Measurements from ENCODE around the gene SUCLG2. TPM values are rescaled to one million over a fixed set of nuclear protein-coding genes. Genes with fewer than 3 reads are reported as not detected.

SUCLG2 gene
- total and polyA plus RNA-seq, 2 of the 4 experiments (the other 2 are of a cell fraction) = 26.8 to 34.6 TPM

- BruUV-seq (replicated peaks) = no TSS peak
- 62% methylated on average over 2 of the region's 3 CpGs; no CpG with 5 or more reads in 1 of the 2 experiments for WGBS, 2 experiments (ENCODE audit: extremely low coverage in 2 of 2, insufficient read length in 1 of 2)
- no peak overlapping the region for H3K27ac ChIP-seq (ENCODE audit: insufficient read depth, low read length)
- no peaks in the 10 kb centered on the region for H3K4me1 ChIP-seq (ENCODE audit: control insufficient read depth, insufficient read depth, low read length)
- CTCF ChIA-PET = interaction anchor here (0.6 kb wide), 1 partner anchor 535 kb away, joined by 6 read pairs; no protein-coding TSS in a partner anchor
- no peak overlapping the region for H2BK120ac ChIP-seq (ENCODE audit: low read depth, low read length)
- in situ Hi-C loops (cut with MboI; ENCODE audit: low sequenced_read_pairs) (no loop called here), intact Hi-C loops (cut with micrococcal nuclease) (no loop called here), dilution Hi-C loops (cut with HindIII; ENCODE audit: low sequenced_read_pairs, unreplicated experiment) (no loop called here)
- no peak overlapping the region for H2AK5ac ChIP-seq (ENCODE audit: low read depth, low read length)
- no peak overlapping the region for H3K23ac ChIP-seq (ENCODE audit: low read depth, low read length)
- no peak overlapping the region for H3K18ac ChIP-seq (ENCODE audit: low read depth, low read length)
- H2AFZ ChIP-seq (replicated peaks; ENCODE audit: low read length, poor library complexity) = no peak overlapping the region
- POLR2A ChIA-PET (ENCODE audit: unreplicated experiment) = no interaction called here
- ATAC-seq (ENCODE audit: low read depth) (no peak), DNase-seq (no peak)
- H4K5ac ChIP-seq (ENCODE audit: low read depth, low read length) = no peak overlapping the region
- H3K14ac ChIP-seq (replicated peaks; ENCODE audit: low read depth, low read length) = no peak overlapping the region
- no peak overlapping the region for H3K56ac ChIP-seq (ENCODE audit: extremely low read depth, insufficient read depth, low read length)
- TF ChIP-seq CEBPB (IDR thresholded peaks at IDR 0.05; ENCODE audit: low read depth, low read length) (no peak), RCOR1 (IDR thresholded peaks at IDR 0.05; ENCODE audit: insufficient replicate concordance, low read length) (no peak), BHLHE40 (IDR thresholded peaks at IDR 0.05; ENCODE audit: low read depth, low read length) (no peak), MAFK (IDR thresholded peaks at IDR 0.05; ENCODE audit: low read depth, low read length) (no peak), ELK1 (IDR thresholded peaks at IDR 0.05; ENCODE audit: borderline replicate concordance, low read depth, low read length) (no peak), CTCF (conservative IDR thresholded peaks at IDR 0.05; ENCODE audit: low read depth, low read length) (no peak), MAZ (IDR thresholded peaks at IDR 0.05; ENCODE audit: borderline replicate concordance, low read depth, low read length) (no peak)
- no peaks in the 10 kb centered on the region for H4K20me1 ChIP-seq (ENCODE audit: insufficient read depth, low read length)
- no peak overlapping the region for H3K4me3 ChIP-seq (ENCODE audit: insufficient read depth, low read depth, low read length)
- no peak overlapping the region for H2BK5ac ChIP-seq (ENCODE audit: low read depth, low read length, poor library complexity, severe bottlenecking)
- H3K9me1 ChIP-seq (ENCODE audit: insufficient read depth, low read length) = no peaks in the 10 kb centered on the region; the same call in 1 of the 2 replicates
- no peak overlapping the region for H2BK15ac ChIP-seq (ENCODE audit: low read depth, low read length)
- peaks cover 17% of the 10 kb centered on the region for H3K36me3 ChIP-seq (ENCODE audit: control insufficient read depth, insufficient read depth, low read length)
- no peak overlapping the region for H3K4ac ChIP-seq (ENCODE audit: low read depth, low read length)
- no peak overlapping the region for H4K91ac ChIP-seq (ENCODE audit: insufficient read depth, low read depth, low read length)
- H3K27me3 ChIP-seq (ENCODE audit: control insufficient read depth, insufficient read depth, low read length) = no peaks in the 10 kb centered on the region
- no peak overlapping the region for H2AK9ac ChIP-seq (replicated peaks; ENCODE audit: low read depth, low read length, poor library complexity)
- no peak overlapping the region for H4K8ac ChIP-seq (ENCODE audit: low read depth in 2 of 2, low read length in 2 of 2)
- H3K79me1 ChIP-seq (ENCODE audit: low read depth in 1 of 2, low read length in 2 of 2) = peaks cover 0 to 4% of the 10 kb centered on the region in 2 experiments; a peak in 2 of 4 replicates
- no peaks in the 10 kb centered on the region for H3K9me3 ChIP-seq (ENCODE audit: control insufficient read depth, insufficient read depth, low read length)
- no peak overlapping the region for H3K4me2 ChIP-seq (ENCODE audit: low read depth, low read length)
- no peak overlapping the region for H3K9ac ChIP-seq (ENCODE audit: low read depth, low read length)
- H2BK20ac ChIP-seq (ENCODE audit: low read depth, low read length) = no peak overlapping the region
Observed at GRCh38 chr3:67515778-67516177, 138.6 kb downstream of the SUCLG2 start.

Measured in IMR-90 (cell line).